HEK293T (cell line): Measurements from ENCODE around the gene LRIG1.

Experiments used
- CTCF ChIA-PET: fragments of 350-600 bp; formaldehyde crosslinking; extraction: SDS; loops from one replicate; lab custom pipeline; 2021; ENCODE audit warnings: antibody characterized with exemption, inconsistent platforms; lab: Yijun Ruan, JAX
- POLR2A ChIA-PET: fragments of 350-600 bp; formaldehyde crosslinking; extraction: SDS; loops from one replicate; lab custom pipeline; 2020; ENCODE audit warnings: antibody characterized with exemption, inconsistent platforms; lab: Yijun Ruan, JAX
- DNase-seq: peaks from one replicate; pipeline ENCODE4 v3.0.0; 2012; ENCODE audit warnings: mixed read lengths; ENCODE audit errors: extremely low spot score
- ARNT ChIP-seq: fragments of 450-650 bp; IDR thresholded peaks from 2 replicates; pipeline ENCODE4 v1.6.1; 2017; ENCODE audit warnings: mild to moderate bottlenecking
- BHLHE40 ChIP-seq: fragments of 450-650 bp; IDR thresholded peaks from 2 replicates; pipeline ENCODE4 v1.6.1; 2016; ENCODE audit warnings: mild to moderate bottlenecking, moderate library complexity, borderline replicate concordance
- CTBP1 ChIP-seq: fragments of 450-650 bp; IDR thresholded peaks from 2 replicates; pipeline ENCODE4 v1.6.1; 2016; ENCODE audit warnings: borderline replicate concordance
- ELF4 ChIP-seq: fragments of 450-650 bp; IDR thresholded peaks from 2 replicates; pipeline ENCODE4 v1.6.1; 2017; ENCODE audit warnings: antibody characterized with exemption
- FOXA1 ChIP-seq: fragments of 450-650 bp; IDR thresholded peaks from 2 replicates; pipeline ENCODE4 v1.6.1; 2016; ENCODE audit warnings: mild to moderate bottlenecking
- FOXK2 ChIP-seq: fragments of 450-650 bp; IDR thresholded peaks from 2 replicates; pipeline ENCODE4 v1.6.1; 2016; ENCODE audit warnings: mild to moderate bottlenecking
- FOXM1 ChIP-seq: fragments of 450-650 bp; IDR thresholded peaks from 2 replicates; pipeline ENCODE4 v1.6.1; 2017; ENCODE audit warnings: mild to moderate bottlenecking, borderline replicate concordance
- HDGF ChIP-seq: fragments of 450-650 bp; IDR thresholded peaks from 2 replicates; pipeline ENCODE4 v1.6.1; 2017; ENCODE audit warnings: antibody characterized with exemption, borderline replicate concordance
- L3MBTL2 ChIP-seq: fragments of 450-650 bp; conservative IDR thresholded peaks from 2 replicates; pipeline ENCODE4 v1.6.1; 2016; ENCODE audit warnings: mild to moderate bottlenecking
- LEF1 ChIP-seq: fragments of 450-650 bp; IDR thresholded peaks from 2 replicates; pipeline ENCODE4 v1.6.1; 2017; ENCODE audit warnings: mild to moderate bottlenecking, borderline replicate concordance
- NFRKB ChIP-seq: fragments of 450-650 bp; IDR thresholded peaks from 2 replicates; pipeline ENCODE4 v1.6.1; 2016; ENCODE audit warnings: mild to moderate bottlenecking, moderate library complexity
- PKNOX1 ChIP-seq: fragments of 450-650 bp; IDR thresholded peaks from 2 replicates; pipeline ENCODE4 v1.6.1; 2016
- SP1 ChIP-seq: fragments of 450-650 bp; IDR thresholded peaks from 2 replicates; pipeline ENCODE4 v1.6.1; 2017
- SUZ12 ChIP-seq: fragments of 450-650 bp; IDR thresholded peaks from 2 replicates; pipeline ENCODE4 v1.6.1; 2016; ENCODE audit warnings: mild to moderate bottlenecking
- TARDBP ChIP-seq: fragments of 450-650 bp; IDR thresholded peaks from 2 replicates; pipeline ENCODE4 v1.6.1; 2016
- ZNF384 ChIP-seq: fragments of 450-650 bp; IDR thresholded peaks from 2 replicates; pipeline ENCODE4 v1.6.1; 2016

Gene LRIG1

GRCh38 chr3:66456711-66457173, 44.1 kb downstream of the LRIG1 start:
- DNase-seq, result no peak
- no peak for TF ChIP-seq CTBP1
- TF ChIP-seq FOXK2, result no peak
- no peak for TF ChIP-seq HDGF
- no peak for TF ChIP-seq L3MBTL2
- no peak for TF ChIP-seq ELF4
- no peak for TF ChIP-seq ZNF384
- TF ChIP-seq TARDBP, result no peak
- no peak for TF ChIP-seq NFRKB
- TF ChIP-seq FOXA1, result no peak
- ChIA-PET POLR2A (no interaction called here), CTCF (no interaction called here)

DNA sequence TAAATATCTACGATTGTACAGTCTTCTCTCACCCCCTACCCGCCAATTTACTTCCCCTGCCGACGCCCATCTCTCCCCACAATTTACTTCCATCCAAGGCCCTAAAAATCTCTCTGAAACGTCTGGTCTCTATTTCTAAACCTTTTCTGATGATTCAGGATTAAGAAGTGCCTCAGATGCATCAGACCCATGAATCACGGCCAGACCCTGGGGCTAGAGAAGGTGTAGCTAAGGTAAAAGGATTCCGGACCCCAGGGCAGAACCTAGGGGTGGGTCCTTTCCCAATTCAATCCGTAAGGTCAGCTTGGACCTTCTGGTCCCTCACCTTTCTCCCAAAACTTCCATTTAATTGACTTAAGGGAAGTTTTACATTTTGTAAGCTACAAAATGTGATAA, 46.4 kb downstream of the LRIG1 start:
- TF ChIP-seq ZNF384, result no peak
- no peak for TF ChIP-seq FOXM1
- TF ChIP-seq LEF1, result no peak
- no peak for TF ChIP-seq ELF4
- no peak for TF ChIP-seq FOXK2
- TF ChIP-seq FOXA1, result no peak
- TF ChIP-seq SP1, result no peak
- no peak for TF ChIP-seq HDGF
- TF ChIP-seq NFRKB, result no peak
- TF ChIP-seq PKNOX1, result no peak
- no peak for TF ChIP-seq TARDBP
- no peak for TF ChIP-seq L3MBTL2
- no peak for DNase-seq
- ChIA-PET POLR2A (no interaction called here), CTCF (no interaction called here)

DNA sequence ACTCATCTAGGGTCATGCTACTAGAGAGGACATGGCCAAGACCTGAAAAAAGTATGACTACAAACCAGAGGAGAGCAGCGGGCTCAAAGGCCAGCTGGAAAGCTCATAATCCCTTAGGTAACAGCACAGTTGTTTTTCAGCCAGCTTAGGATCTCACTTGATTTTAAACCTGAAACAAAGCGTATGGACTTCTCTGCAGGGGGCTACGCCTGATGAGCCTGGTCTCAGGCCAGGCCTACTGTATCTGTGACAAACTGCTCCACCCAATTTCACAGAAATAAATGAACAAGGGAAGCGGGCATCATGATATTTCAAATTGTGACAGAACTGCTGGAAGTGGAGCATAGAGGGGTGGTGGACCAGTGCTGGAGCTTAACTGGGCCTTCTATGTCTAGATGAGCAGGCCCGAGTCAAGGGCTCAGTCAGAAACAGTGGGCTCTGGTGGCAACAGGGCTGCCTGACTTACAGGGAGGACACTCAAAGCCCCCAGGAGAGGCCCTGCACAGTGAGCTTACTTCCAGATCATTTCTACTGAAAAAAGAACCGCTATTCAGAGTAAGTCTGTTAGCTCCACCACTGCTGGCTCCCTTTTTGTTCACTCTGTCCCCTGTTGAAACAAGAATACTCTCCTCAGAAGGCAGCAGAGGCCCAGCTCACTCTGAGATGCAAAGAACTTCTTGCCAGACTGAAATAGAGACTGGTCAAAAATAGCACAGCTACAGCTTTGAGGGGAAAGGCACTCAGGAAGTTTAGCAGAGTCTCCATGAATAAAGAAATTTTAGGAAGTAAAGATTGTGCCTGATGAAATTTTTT, 47.0 kb downstream of the LRIG1 start:
- TF ChIP-seq TARDBP, result no peak
- TF ChIP-seq LEF1, result no peak
- no peak for TF ChIP-seq NFRKB
- no peak for TF ChIP-seq FOXK2
- TF ChIP-seq PKNOX1, result no peak
- TF ChIP-seq SUZ12, result no peak
- TF ChIP-seq ZNF384, result no peak
- TF ChIP-seq SP1, result no peak
- TF ChIP-seq FOXA1, result no peak
- TF ChIP-seq ELF4, result no peak
- no peak for TF ChIP-seq L3MBTL2
- no peak for TF ChIP-seq HDGF
- TF ChIP-seq BHLHE40, result no peak
- TF ChIP-seq ARNT, result no peak
- TF ChIP-seq FOXM1, result no peak
- TF ChIP-seq CTBP1, result no peak
- CTCF ChIA-PET, result no interaction called here
- no peak for DNase-seq
- POLR2A ChIA-PET, result no interaction called here

DNA sequence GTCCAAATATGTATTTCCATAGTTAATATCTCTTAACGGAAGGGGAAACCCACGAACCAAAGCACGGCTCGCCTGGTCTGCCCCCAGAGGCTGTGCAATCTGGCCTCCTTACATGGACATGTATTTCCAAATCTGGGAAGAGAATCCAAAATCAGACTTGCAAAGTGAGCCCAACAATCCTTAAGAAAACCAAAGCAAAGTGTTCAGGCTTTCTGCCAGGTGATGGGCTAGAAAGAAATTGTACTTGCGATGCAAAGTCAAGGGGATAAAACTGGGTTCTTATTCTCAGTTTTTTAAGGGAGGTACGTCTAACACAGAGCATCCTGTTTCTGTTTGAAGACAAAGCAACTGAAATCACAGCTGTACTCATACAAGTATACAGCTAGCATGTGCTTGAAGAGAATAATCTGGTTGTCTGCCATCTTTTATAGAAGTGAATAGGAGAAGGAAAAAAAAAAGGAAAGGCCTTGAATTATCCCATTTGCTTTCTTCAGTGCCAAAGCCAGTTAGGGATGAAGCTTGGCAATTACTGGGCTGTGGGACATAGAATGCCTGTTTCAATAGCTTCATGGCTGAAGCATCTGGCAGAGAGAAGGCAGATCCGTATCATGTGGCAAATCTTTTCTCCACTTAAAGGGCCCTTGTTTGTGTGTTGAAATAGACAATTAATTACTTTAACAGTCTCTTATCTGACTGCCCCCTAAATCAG, 48.4 kb downstream of the LRIG1 start:
- TF ChIP-seq FOXA1 (no peak), PKNOX1 (no peak), FOXK2 (no peak), L3MBTL2 (no peak), SUZ12 (no peak), ZNF384 (no peak), LEF1 (no peak), HDGF (no peak), SP1 (no peak)
- POLR2A ChIA-PET, result interaction anchor here (1.0 kb wide), 1 partner anchor 15 kb away, joined by 4 read pairs; no protein-coding TSS in a partner anchor
- CTCF ChIA-PET, result no interaction called here
- DNase-seq, result no peak

DNA sequence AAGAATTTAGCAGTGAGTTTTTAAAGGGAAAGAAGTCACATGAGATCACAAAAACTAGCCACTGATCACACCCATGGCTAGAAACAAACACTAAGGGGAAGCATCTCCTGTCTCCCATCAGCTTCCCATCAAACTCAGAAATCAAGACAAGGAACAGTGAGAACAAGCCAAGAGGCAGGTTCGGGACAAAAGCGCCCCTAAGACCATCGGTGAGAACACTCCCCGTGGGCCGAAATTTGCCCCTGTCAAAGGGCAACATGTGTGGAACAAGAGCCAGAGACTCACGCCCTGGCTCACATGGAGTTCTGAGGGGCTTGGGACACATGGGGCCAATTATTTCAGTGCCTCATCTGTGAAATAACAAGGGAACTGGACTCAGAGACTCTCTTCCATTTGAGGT, 49.1 kb downstream of the LRIG1 start:
- ChIA-PET CTCF (no interaction called here), POLR2A (no interaction called here)
- no peak for DNase-seq
- TF ChIP-seq ELF4 (no peak), PKNOX1 (no peak), CTBP1 (no peak), SUZ12 (no peak), FOXA1 (no peak), ZNF384 (no peak), L3MBTL2 (no peak), LEF1 (no peak), BHLHE40 (no peak), FOXM1 (no peak), ARNT (no peak), HDGF (no peak), TARDBP (no peak), NFRKB (no peak), FOXK2 (no peak), SP1 (no peak)
